Measurements from ENCODE around the gene ZNF354C.

The ZNF354C gene

DNA sequence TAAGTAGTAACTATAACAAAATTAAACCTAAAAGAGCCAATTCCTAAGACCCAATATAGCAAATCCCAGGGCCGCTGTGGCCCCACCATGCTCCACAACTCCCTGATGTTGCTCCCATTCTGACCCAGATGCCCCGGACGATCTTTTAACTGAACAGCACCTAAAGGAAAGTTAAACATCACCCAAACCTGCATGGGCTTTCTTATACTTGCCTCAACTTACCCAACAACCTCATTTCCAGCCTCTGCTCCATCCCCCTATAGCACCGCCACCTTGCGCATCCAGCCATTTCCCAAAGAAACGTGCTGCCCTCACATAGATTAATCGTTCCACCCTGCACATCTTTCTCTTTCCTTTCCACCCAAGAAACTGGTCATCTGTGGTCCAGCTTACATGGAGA is 54.6 kb downstream of the ZNF354C start:
- no peak overlapping the region for H3K4me3 ChIP-seq (ENCODE audit: low read depth, low read length)
- no peak for DNase-seq (ENCODE audit: low read depth)
- TF ChIP-seq, protein P1, sequence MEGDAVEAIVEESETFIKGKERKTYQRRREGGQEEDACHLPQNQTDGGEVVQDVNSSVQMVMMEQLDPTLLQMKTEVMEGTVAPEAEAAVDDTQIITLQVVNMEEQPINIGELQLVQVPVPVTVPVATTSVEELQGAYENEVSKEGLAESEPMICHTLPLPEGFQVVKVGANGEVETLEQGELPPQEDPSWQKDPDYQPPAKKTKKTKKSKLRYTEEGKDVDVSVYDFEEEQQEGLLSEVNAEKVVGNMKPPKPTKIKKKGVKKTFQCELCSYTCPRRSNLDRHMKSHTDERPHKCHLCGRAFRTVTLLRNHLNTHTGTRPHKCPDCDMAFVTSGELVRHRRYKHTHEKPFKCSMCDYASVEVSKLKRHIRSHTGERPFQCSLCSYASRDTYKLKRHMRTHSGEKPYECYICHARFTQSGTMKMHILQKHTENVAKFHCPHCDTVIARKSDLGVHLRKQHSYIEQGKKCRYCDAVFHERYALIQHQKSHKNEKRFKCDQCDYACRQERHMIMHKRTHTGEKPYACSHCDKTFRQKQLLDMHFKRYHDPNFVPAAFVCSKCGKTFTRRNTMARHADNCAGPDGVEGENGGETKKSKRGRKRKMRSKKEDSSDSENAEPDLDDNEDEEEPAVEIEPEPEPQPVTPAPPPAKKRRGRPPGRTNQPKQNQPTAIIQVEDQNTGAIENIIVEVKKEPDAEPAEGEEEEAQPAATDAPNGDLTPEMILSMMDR (IDR thresholded peaks at IDR 0.05; ENCODE audit: control insufficient read depth, extremely low read depth, insufficient read depth) = no peak

DNA sequence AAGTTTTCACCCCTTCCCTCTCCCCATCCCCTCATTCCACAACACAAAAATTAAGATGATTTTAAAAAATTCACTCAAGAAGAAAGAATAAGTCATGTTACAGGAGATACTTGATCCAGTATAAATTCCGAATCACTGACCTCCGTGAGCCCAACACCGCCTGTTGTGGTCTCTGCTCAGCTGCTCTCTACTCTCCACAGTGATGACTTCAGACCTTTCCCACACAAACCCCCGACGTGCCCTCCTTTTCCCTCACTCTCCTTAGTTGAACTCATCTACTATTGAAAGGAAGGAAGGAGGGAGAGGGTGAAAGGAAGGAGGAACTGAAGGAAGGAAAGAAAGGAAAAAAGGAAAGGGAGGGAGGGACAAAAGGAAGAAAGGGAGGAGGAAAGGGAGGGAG is 55.1 kb downstream of the ZNF354C start:
- no peak overlapping the region for H3K4me3 ChIP-seq (ENCODE audit: low read depth, low read length)
- TF ChIP-seq, protein P1 (IDR thresholded peaks at IDR 0.05; ENCODE audit: control insufficient read depth, extremely low read depth, insufficient read depth) = no peak

DNA sequence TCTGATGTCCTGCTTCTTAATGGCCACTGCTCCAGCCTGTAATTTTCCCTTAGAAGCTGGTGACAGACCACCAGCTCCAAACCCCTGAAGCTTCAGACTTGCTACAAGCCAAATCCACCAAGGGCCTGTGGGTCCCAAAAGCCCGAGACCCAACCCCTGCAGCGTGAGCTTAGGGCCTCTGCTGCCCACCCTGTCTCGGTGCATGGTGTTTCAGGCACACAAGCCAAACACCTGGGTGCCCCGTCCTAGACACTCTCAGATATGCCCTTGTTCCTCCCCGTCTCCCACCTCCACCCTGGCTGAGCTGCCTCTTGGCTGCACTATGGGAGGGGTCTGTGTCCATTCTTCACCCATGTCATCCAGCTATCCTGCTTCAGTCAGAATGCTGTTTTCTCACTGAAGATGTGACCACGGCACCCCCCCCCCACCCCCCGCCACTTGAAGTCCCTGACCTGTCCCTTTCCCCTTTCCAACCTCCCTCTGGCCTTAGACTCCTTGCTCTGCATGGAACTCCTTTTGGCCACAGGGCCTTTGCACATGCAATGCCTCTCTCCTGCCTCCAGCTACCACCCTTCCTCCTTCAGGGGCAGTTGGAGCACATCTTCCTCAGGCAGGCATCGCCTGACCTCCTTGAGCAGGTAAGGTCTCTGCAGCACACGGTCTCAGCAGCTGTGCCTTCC is 55.8 kb downstream of the ZNF354C start:
- no peak overlapping the region for H3K4me3 ChIP-seq (ENCODE audit: low read depth, low read length)
- TF ChIP-seq, protein P1 (IDR thresholded peaks at IDR 0.05; ENCODE audit: control insufficient read depth, extremely low read depth, insufficient read depth) = no peak
- DNase-seq (ENCODE audit: low read depth) = no peak

More for the DNA sequence above, 55.1 kb downstream of the ZNF354C start:
- DNase-seq (ENCODE audit: low read depth) = no peak

DNA sequence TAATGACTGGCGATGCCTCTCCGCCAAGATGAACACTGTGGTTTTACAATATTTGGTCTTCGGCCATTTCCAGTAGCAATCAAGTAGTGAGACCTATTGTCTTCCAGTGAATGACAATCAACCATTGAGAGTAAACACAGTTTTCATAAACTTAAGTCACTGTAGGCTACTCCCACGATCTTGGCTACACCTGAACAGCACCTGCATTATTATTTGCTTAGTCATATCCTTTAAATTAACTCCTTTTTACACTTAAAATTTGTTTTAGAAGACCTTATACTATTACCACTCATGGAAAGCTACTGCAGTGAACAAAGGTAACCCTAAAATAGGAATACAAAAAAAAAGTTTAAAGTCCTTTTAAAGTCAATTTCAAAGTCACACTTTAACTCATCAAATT is 58.2 kb downstream of the ZNF354C start:
- TF ChIP-seq, protein P1 (IDR thresholded peaks at IDR 0.05; ENCODE audit: control insufficient read depth, extremely low read depth, insufficient read depth) = no peak
- DNase-seq (ENCODE audit: low read depth) = no peak

DNA sequence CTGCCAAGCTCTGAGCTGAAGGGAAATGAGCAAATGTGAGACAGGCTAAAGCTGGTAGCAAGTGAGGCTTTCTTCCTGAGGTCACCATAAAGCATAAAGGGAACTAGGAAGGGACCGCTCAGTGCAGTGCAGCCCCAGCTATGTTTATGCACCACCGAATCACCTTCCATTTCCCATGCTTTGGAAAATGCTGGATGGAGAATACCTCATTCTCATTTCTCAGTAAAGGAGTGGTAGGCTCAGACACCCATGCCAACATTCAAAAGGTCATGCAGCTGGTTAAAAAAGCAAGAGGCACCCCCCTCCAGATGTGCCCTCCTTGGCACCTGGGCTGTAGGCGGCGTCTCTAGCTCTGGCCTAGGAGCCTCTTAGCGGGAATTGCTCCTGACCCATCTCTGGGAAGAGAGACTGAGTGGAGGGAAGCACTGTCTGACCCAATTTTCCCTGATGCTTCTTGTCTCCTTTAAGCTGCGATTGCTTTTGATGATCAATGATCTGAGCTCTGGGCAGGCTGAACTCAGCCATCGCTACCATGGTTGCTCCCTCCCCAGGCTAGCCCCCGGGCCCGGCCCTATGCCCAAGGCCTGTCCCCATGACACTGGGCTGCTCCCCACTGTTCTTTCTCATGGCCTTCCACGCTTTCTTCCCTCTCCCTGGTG is 58.7 kb downstream of the ZNF354C start:
- TF ChIP-seq, protein P1 (IDR thresholded peaks at IDR 0.05; ENCODE audit: control insufficient read depth, extremely low read depth, insufficient read depth) = no peak
- no peak for DNase-seq (ENCODE audit: low read depth)
- no peak overlapping the region for H3K4me3 ChIP-seq (ENCODE audit: low read depth, low read length)

More for the DNA sequence above, 58.2 kb downstream of the ZNF354C start:
- H3K4me3 ChIP-seq (ENCODE audit: low read depth, low read length) = no peak overlapping the region

DNA sequence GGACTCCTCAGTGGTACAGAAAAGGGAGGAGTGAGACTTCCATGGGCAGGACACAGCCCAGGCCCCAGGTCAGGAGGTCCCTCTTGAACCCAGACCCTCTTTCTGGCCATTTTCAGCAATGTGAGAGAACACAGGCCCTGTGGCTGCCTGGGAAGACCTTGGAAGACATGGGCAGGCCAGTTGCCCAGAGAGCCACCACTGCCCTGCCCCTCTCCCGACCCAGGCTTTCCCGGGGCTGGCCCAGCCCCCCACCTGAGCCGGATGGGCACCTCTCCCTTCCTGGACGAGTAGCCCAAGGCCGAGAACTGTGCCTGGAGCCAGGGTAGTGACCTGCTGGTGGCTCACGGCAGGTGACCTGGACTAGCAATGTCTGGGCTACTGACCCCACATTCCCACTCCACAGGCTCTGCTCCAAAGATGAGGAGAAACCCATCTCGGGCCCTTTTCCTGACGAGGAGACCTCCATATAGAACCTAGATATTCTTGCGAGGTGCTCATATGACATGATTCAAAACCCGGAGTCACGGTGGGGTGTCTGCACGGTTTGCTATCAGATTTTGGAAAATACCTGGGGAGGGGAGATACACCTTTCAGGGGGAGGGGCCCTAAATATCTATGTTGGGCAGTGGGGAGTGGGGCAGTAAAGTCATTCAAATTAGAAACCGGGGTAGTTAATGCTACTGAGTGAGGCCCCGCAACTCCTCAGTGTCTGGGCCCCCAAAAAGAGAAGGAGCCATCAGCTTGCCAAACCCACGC is 59.4 kb downstream of the ZNF354C start:
- TF ChIP-seq, protein P1 (IDR thresholded peaks at IDR 0.05; ENCODE audit: control insufficient read depth, extremely low read depth, insufficient read depth) = no peak
- DNase-seq (ENCODE audit: low read depth) = no peak
- H3K4me3 ChIP-seq (ENCODE audit: low read depth, low read length) = no peak overlapping the region
